Endothelial cell (in vitro differentiated cells): ENCODE measurements around the gene PRKAG2. TPM values are rescaled to one million over a fixed set of nuclear protein-coding genes. Genes with fewer than 3 reads are reported as not detected.

ENCODE experiments used
- DNase-seq: peaks from one replicate; pipeline ENCODE4 v3.0.0; 2021; ENCODE audit warnings: low spot score
- H3K27ac Mint-ChIP-seq: one replicate; pipeline ENCODE4 v1.8.0; 2021; ENCODE audit warnings: mixed read lengths, inconsistent platforms; ENCODE audit not compliant: unreplicated experiment
- H3K27me3 Mint-ChIP-seq: one replicate; pipeline ENCODE4 v1.8.0; 2021; ENCODE audit warnings: mild to moderate bottlenecking, moderate library complexity, mixed read lengths, inconsistent platforms; ENCODE audit not compliant: unreplicated experiment
- H3K36me3 Mint-ChIP-seq: one replicate; pipeline ENCODE4 v1.8.0; 2021; ENCODE audit warnings: mild to moderate bottlenecking, low read depth, mixed read lengths, inconsistent platforms; ENCODE audit not compliant: unreplicated experiment
- H3K4me1 Mint-ChIP-seq: one replicate; pipeline ENCODE4 v1.8.0; 2021; ENCODE audit warnings: mild to moderate bottlenecking, mixed read lengths, inconsistent platforms; ENCODE audit not compliant: unreplicated experiment
- H3K4me3 Mint-ChIP-seq: one replicate; pipeline ENCODE4 v1.8.0; 2021; ENCODE audit warnings: mild to moderate bottlenecking, mixed read lengths, inconsistent platforms; ENCODE audit not compliant: unreplicated experiment
- H3K9me3 Mint-ChIP-seq: one replicate; pipeline ENCODE4 v1.8.0; 2021; ENCODE audit warnings: mixed read lengths, inconsistent platforms; ENCODE audit not compliant: unreplicated experiment
- total RNA-seq: library from RNA; stranded (reverse); fragmentation: NEBNext Ultra II Directional; extraction: Animal tissue kit (Norgen Biotek cat#: 25700); gene quantifications from one replicate; pipeline ENCODE4 v1.2.1, GENCODE V29; 2021; ENCODE audit not compliant: unreplicated experiment
- TF ChIP-seq, protein P1 (sequence below): fragments of 200-600 bp; sonication (generic); IDR thresholded peaks from one replicate; pipeline ENCODE4 v1.5.0; 2021; ENCODE audit warnings: antibody characterized with exemption; ENCODE audit not compliant: unreplicated experiment

The PRKAG2 gene
- total RNA-seq, 1 donor from 2014 or later: 16.0 TPM

DNA sequence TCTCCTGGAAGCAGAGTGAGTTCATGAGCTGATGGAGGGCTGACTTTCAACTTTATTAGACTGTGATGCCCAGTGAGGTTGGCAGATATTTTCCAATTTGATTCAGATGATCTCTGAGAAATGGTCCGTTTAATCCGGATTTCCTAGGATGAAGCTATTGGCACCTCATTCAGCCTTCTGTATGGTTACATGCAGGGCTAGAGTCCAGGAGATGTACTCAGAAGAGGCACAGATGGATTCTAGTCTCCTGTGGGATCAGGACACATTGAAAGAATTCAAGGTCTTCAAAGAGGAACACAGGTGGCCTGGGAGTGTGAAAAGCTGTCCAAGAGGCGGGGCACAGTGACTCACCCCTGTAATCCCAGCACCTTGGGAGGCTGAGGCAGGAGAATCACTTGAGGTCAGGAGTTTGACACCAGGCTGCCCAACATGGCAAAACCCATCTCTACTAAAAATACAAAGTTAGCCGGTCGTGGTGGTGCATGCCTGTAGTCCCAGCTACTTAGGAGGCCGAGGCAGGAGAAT lies 334.2 kb downstream of the PRKAG2 start:
- H3K27me3 Mint-ChIP-seq: no peaks in the 10 kb centered on the region
- no peak overlapping the region for H3K27ac Mint-ChIP-seq
- H3K36me3 Mint-ChIP-seq: no peaks in the 10 kb centered on the region
- H3K4me1 Mint-ChIP-seq: no peaks in the 10 kb centered on the region
- no peak overlapping the region for H3K4me3 Mint-ChIP-seq
- H3K9me3 Mint-ChIP-seq: no peaks in the 10 kb centered on the region
- DNase-seq: no peak
- TF ChIP-seq, protein P1, sequence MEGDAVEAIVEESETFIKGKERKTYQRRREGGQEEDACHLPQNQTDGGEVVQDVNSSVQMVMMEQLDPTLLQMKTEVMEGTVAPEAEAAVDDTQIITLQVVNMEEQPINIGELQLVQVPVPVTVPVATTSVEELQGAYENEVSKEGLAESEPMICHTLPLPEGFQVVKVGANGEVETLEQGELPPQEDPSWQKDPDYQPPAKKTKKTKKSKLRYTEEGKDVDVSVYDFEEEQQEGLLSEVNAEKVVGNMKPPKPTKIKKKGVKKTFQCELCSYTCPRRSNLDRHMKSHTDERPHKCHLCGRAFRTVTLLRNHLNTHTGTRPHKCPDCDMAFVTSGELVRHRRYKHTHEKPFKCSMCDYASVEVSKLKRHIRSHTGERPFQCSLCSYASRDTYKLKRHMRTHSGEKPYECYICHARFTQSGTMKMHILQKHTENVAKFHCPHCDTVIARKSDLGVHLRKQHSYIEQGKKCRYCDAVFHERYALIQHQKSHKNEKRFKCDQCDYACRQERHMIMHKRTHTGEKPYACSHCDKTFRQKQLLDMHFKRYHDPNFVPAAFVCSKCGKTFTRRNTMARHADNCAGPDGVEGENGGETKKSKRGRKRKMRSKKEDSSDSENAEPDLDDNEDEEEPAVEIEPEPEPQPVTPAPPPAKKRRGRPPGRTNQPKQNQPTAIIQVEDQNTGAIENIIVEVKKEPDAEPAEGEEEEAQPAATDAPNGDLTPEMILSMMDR: no peak

DNA sequence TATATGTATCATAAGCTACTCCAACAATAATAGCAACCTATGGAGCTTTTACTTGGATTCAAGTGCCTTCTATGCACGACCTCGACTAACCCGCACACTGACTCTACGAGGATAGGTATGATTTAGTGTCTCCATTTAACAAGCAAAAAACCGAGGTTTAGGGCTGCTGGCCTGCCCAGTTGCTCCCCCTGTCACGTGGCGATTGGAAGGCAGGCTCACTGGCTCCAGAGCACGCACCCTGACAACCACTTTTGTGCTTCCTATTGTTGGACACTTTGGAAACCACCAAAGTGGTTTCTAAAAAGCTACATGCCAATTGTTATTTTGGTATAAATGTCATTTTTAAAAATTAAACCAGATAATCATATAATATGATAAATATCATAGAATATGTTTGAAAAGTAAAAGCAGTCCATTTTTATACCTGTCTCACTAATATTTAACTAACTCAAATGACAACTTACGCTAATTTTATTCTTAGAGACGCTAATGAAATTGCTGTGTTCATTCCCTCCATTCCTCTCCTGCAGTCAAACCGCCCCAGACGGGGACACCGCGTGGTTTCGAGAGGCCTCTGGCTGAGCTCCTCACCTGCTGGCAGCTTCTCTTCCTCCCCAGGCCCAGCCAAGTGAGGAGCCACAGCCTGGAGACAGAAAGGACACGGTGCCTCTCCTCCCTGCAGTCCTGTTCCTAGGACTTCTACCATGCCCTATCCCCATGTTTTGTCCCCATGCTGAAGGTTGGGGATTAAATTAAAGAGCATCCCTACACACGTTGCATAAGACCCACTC lies 335.0 kb downstream of the PRKAG2 start:
- H3K36me3 Mint-ChIP-seq: no peaks in the 10 kb centered on the region
- H3K4me3 Mint-ChIP-seq: no peak overlapping the region
- H3K27ac Mint-ChIP-seq: no peak overlapping the region
- no peaks in the 10 kb centered on the region for H3K27me3 Mint-ChIP-seq
- TF ChIP-seq, protein P1: no peak
- no peaks in the 10 kb centered on the region for H3K4me1 Mint-ChIP-seq
- no peak for DNase-seq
- no peaks in the 10 kb centered on the region for H3K9me3 Mint-ChIP-seq

DNA sequence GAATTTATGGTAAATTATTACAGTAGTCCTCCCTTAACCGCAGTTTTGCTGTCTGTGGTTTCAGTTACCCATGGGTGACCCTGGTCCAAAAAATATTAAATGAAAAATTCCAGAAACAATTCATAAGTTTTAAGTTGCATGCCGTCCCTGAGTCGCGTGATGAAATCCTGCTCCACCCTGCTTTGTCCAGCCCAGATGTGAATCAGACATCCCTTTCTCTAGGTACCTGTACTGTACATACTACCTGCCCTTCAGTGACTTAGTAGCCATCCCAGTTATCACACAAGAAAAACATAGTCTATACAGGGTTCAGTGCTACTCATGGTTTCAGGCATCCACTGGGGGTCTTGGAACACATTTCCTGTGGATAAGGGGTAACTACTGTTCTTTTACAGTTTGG lies 336.8 kb downstream of the PRKAG2 start:
- H3K4me1 Mint-ChIP-seq: no peaks in the 10 kb centered on the region
- no peak overlapping the region for H3K4me3 Mint-ChIP-seq
- H3K27me3 Mint-ChIP-seq: peaks cover 1% of the 10 kb centered on the region
- TF ChIP-seq, protein P1: no peak
- DNase-seq: no peak
- H3K27ac Mint-ChIP-seq: no peak overlapping the region
- no peaks in the 10 kb centered on the region for H3K36me3 Mint-ChIP-seq
- H3K9me3 Mint-ChIP-seq: no peaks in the 10 kb centered on the region

DNA sequence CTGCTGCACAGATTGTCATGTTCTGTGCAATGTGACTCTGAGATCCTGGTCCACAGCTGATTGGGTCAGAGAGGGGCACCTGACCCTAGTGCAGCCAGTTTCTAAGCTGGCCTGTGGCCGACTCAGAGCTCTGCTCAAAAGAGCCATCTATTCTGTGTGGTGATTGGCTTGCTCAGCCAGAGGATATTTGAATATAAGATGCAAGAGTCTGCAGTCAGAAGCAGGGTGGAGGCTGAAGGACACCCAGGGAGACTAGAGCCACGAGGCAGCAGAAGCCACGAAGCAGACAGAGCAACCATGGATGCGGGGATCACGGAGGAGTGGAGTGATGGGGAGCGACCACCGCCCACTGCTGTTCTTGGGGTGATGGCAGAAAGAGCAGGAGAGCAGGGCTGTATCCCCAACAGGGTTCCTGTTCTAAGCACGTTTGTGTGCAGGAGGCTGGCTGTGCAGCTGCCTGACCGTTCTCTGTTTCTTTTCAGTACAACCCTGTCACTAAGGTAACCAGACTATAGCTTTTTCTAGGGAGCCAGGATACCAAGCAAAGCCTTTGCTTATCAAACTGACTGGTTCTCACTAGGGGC lies 337.7 kb downstream of the PRKAG2 start:
- Mint-ChIP-seq H3K27ac (no peak overlapping the region), H3K9me3 (no peaks in the 10 kb centered on the region), H3K4me3 (no peak overlapping the region)

More for the DNA sequence above, 337.7 kb downstream of the PRKAG2 start:
- H3K36me3 Mint-ChIP-seq: no peaks in the 10 kb centered on the region
- H3K27me3 Mint-ChIP-seq: peaks cover 1% of the 10 kb centered on the region
- no peak for DNase-seq
- TF ChIP-seq, protein P1: no peak
- H3K4me1 Mint-ChIP-seq: no peaks in the 10 kb centered on the region
